ENCODE measurements around the gene SSH2. TPM values are rescaled to one million over a fixed set of nuclear protein-coding genes. Genes with fewer than 3 reads are reported as not detected.

The SSH2 gene
- total and polyA plus RNA-seq, 4 donors = 7.5 to 14.1 (median 11.2) TPM

DNA sequence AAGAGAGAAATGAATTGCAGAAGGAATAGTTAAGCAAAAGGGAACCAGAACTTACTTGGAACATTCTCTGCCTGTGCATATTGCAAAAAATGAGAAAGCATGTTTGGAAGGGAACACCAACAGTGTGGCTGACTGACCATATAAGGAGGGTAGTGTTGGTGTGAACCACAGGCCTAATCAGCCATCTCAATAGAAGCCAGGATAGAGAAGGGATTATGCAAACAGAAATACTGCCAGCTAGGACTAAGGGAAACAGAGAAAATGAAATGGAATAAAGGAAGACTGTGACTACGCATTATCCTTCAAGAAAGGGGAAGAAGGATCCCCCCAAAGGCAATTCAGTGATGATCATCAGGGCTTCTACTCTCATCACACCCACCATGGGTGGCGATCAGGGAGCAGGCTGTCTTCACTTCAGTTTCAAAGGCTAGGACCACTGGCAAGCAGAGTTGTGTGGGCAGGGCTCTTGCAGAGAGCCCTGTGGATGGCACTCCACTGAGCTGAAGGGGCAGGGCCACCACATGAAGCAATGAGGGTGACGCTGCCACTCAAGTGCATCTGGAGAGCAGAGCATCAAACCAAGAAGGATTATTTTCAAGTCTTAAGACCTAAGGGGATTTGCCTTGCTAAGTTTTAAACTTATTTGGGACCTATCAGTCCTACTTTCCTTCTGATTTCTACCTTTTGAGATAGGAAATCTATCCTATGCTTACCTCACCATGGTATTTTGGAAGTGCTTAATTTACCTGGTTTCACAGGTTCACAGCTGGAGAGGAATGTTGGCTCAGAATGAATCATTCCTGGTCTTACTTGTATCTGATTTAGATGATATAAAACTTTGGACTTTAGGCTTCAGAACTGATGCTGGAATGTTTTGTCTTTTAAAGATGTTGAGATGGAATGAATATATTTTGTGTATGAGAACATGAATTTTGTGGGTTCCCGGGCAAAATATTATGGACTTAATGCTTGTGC, 140.5 kb downstream of the SSH2 start:
- peaks cover 0 to 4% (median 2%) of the 10 kb centered on the region in 4 donors for H3K4me1 ChIP-seq (ENCODE audit: control insufficient read depth in 4 of 4, insufficient read depth in 4 of 4, low read length in 3 of 4)
- H3K9ac ChIP-seq (ENCODE audit: low read depth in 1 of 2, low read length in 2 of 2) = no peak overlapping the region
- H3K27me3 ChIP-seq (ENCODE audit: control insufficient read depth in 4 of 4, insufficient read depth in 4 of 4, low read length in 3 of 4) = no peaks in the 10 kb centered on the region
- WGBS = 96% methylated on average over 4 of the region's 4 CpGs
- DNase-seq (ENCODE audit: low spot score) = no peak
- H3K9me3 ChIP-seq (ENCODE audit: control insufficient read depth in 4 of 4, low read length in 3 of 4) = no peaks in the 10 kb centered on the region
- no peaks in the 10 kb centered on the region for H3K36me3 ChIP-seq (ENCODE audit: control insufficient read depth in 4 of 4, insufficient read depth in 3 of 4, low read depth in 1 of 4, low read length in 3 of 4)
- no peak overlapping the region for H3K27ac ChIP-seq (ENCODE audit: low read depth in 1 of 2, low read length in 2 of 2)
- H3K4me3 ChIP-seq (ENCODE audit: low read depth in 1 of 3, low read length in 3 of 3) = no peak overlapping the region
- TF ChIP-seq SP1 (IDR thresholded peaks at IDR 0.05) = no peak
- TF ChIP-seq YY1 (IDR thresholded peaks at IDR 0.05) = no peak
- no peak for TF ChIP-seq RAD21 (IDR thresholded peaks at IDR 0.05)
- no peak for TF ChIP-seq GABPA (IDR thresholded peaks at IDR 0.05 in 1 of 2, conservative IDR thresholded peaks at IDR 0.05 in 1 of 2)
- TF ChIP-seq, protein P1, sequence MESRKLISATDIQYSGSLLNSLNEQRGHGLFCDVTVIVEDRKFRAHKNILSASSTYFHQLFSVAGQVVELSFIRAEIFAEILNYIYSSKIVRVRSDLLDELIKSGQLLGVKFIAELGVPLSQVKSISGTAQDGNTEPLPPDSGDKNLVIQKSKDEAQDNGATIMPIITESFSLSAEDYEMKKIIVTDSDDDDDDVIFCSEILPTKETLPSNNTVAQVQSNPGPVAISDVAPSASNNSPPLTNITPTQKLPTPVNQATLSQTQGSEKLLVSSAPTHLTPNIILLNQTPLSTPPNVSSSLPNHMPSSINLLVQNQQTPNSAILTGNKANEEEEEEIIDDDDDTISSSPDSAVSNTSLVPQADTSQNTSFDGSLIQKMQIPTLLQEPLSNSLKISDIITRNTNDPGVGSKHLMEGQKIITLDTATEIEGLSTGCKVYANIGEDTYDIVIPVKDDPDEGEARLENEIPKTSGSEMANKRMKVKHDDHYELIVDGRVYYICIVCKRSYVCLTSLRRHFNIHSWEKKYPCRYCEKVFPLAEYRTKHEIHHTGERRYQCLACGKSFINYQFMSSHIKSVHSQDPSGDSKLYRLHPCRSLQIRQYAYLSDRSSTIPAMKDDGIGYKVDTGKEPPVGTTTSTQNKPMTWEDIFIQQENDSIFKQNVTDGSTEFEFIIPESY (IDR thresholded peaks at IDR 0.05) = no peak
- no peak for TF ChIP-seq HNF4A (conservative IDR thresholded peaks at IDR 0.05)
- TF ChIP-seq RXRA (IDR thresholded peaks at IDR 0.05) = no peak
- TF ChIP-seq, protein P2, sequence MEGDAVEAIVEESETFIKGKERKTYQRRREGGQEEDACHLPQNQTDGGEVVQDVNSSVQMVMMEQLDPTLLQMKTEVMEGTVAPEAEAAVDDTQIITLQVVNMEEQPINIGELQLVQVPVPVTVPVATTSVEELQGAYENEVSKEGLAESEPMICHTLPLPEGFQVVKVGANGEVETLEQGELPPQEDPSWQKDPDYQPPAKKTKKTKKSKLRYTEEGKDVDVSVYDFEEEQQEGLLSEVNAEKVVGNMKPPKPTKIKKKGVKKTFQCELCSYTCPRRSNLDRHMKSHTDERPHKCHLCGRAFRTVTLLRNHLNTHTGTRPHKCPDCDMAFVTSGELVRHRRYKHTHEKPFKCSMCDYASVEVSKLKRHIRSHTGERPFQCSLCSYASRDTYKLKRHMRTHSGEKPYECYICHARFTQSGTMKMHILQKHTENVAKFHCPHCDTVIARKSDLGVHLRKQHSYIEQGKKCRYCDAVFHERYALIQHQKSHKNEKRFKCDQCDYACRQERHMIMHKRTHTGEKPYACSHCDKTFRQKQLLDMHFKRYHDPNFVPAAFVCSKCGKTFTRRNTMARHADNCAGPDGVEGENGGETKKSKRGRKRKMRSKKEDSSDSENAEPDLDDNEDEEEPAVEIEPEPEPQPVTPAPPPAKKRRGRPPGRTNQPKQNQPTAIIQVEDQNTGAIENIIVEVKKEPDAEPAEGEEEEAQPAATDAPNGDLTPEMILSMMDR (IDR thresholded peaks at IDR 0.05; ENCODE audit: low read depth, low read length, missing input control) = no peak
- TF ChIP-seq NR2F2 (IDR thresholded peaks at IDR 0.05) = no peak
- no peak for TF ChIP-seq HNF4G (IDR thresholded peaks at IDR 0.05)

DNA sequence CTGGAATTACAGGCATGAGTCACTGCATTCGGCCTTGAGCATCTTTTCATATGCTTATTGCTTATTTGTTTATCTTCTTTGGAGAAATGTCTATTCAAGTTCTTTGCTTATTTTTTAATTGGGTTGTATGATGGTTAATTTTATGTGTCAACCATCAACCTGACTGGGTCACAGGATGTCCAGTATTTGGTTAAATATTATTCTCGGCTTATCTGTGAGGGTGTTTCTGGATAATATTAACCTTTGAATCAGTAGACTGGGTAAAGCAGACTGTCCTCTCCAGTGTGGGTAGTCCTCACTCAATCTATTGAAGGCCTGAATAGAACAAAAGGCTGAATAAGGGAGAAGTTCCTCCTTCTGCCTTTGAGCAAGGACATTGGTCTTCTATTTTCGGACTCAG, 142.0 kb downstream of the SSH2 start:
- Histone ChIP-seq H3K9me3 (ENCODE audit: control insufficient read depth in 4 of 4, low read length in 3 of 4) (no peaks in the 10 kb centered on the region), H3K4me1 (ENCODE audit: control insufficient read depth in 4 of 4, insufficient read depth in 4 of 4, low read length in 3 of 4) (peaks cover 0 to 4% (median 2%) of the 10 kb centered on the region in 4 donors), H3K27me3 (ENCODE audit: control insufficient read depth in 4 of 4, insufficient read depth in 4 of 4, low read length in 3 of 4) (no peaks in the 10 kb centered on the region), H3K9ac (ENCODE audit: low read depth in 1 of 2, low read length in 2 of 2) (no peak overlapping the region), H3K27ac (ENCODE audit: low read depth in 1 of 2, low read length in 2 of 2) (no peak overlapping the region), H3K36me3 (ENCODE audit: control insufficient read depth in 4 of 4, insufficient read depth in 3 of 4, low read depth in 1 of 4, low read length in 3 of 4) (no peaks in the 10 kb centered on the region), H3K4me3 (ENCODE audit: low read depth in 1 of 3, low read length in 3 of 3) (no peak overlapping the region)
- no peak for DNase-seq (ENCODE audit: low spot score)
- TF ChIP-seq, protein P1 (IDR thresholded peaks at IDR 0.05) = no peak
- TF ChIP-seq EGR1 (IDR thresholded peaks at IDR 0.05; ENCODE audit: low read depth in 2 of 2) = no peak
- no peak for TF ChIP-seq HNF4A (conservative IDR thresholded peaks at IDR 0.05)
- TF ChIP-seq, protein P2 (IDR thresholded peaks at IDR 0.05; ENCODE audit: low read depth, low read length, missing input control) = no peak
- no peak for TF ChIP-seq NR2F2 (IDR thresholded peaks at IDR 0.05)
- no peak for TF ChIP-seq JUND (IDR thresholded peaks at IDR 0.05)
- TF ChIP-seq FOXA2 (IDR thresholded peaks at IDR 0.05) = no peak
- no peak for TF ChIP-seq HNF4G (IDR thresholded peaks at IDR 0.05)
- no peak for TF ChIP-seq RAD21 (IDR thresholded peaks at IDR 0.05)
- TF ChIP-seq FOXA1 (IDR thresholded peaks at IDR 0.05) = no peak
- no peak for TF ChIP-seq SP1 (IDR thresholded peaks at IDR 0.05)
- TF ChIP-seq GABPA (IDR thresholded peaks at IDR 0.05 in 1 of 2, conservative IDR thresholded peaks at IDR 0.05 in 1 of 2) = no peak
- WGBS = 75% methylated on average over 3 of the region's 3 CpGs
